ENCODE results near the gene NOTCH1. TPM values are rescaled to one million over a fixed set of nuclear protein-coding genes. Genes with fewer than 3 reads are reported as not detected.

Gene NOTCH1
- total and polyA plus RNA-seq, 2 of the 13 experiments (the other 11 are each of a cell fraction or from before 2014, with no cell fraction given) = 0.09 to 0.35 TPM

- TF ChIP-seq, protein P1, sequence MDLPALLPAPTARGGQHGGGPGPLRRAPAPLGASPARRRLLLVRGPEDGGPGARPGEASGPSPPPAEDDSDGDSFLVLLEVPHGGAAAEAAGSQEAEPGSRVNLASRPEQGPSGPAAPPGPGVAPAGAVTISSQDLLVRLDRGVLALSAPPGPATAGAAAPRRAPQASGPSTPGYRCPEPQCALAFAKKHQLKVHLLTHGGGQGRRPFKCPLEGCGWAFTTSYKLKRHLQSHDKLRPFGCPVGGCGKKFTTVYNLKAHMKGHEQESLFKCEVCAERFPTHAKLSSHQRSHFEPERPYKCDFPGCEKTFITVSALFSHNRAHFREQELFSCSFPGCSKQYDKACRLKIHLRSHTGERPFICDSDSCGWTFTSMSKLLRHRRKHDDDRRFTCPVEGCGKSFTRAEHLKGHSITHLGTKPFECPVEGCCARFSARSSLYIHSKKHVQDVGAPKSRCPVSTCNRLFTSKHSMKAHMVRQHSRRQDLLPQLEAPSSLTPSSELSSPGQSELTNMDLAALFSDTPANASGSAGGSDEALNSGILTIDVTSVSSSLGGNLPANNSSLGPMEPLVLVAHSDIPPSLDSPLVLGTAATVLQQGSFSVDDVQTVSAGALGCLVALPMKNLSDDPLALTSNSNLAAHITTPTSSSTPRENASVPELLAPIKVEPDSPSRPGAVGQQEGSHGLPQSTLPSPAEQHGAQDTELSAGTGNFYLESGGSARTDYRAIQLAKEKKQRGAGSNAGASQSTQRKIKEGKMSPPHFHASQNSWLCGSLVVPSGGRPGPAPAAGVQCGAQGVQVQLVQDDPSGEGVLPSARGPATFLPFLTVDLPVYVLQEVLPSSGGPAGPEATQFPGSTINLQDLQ (CRISPR knock-in tag; IDR thresholded peaks at IDR 0.05) = no peak
- TF ChIP-seq IRF1 (CRISPR knock-in tag; IDR thresholded peaks at IDR 0.05; ENCODE audit: low read depth) (no peak), KDM5A (IDR thresholded peaks at IDR 0.05; ENCODE audit: borderline replicate concordance, low read length) (no peak), AGO1 (IDR thresholded peaks at IDR 0.05; ENCODE audit: low read depth, low read length, poor library complexity, severe bottlenecking) (no peak), ZNF772 (CRISPR knock-in tag; IDR thresholded peaks at IDR 0.05) (no peak), ZFP36L1 (CRISPR knock-in tag; IDR thresholded peaks at IDR 0.05) (no peak), CSRNP1 (CRISPR knock-in tag; IDR thresholded peaks at IDR 0.05) (0 out of 2 replicates have a peak, but pooled peaks have one; percentile 39), YY1 (IDR thresholded peaks at IDR 0.05; ENCODE audit: insufficient read depth, insufficient replicate concordance, low read depth, low read length) (peak; percentile 74), ZNF563 (CRISPR knock-in tag; IDR thresholded peaks at IDR 0.05) (no peak), SUZ12 (IDR thresholded peaks at IDR 0.05; ENCODE audit: low read depth, low read length) (no peak), MYNN (CRISPR knock-in tag; IDR thresholded peaks at IDR 0.05; ENCODE audit: low read depth) (no peak), PHF8 (CRISPR knock-in tag; IDR thresholded peaks at IDR 0.05) (peak; percentile 11), ZNF232 (CRISPR knock-in tag; IDR thresholded peaks at IDR 0.05; ENCODE audit: borderline replicate concordance) (no peak), TMF1 (CRISPR knock-in tag; IDR thresholded peaks at IDR 0.05; ENCODE audit: low read depth) (no peak; the same call in none of the 2 replicates), RARG (CRISPR knock-in tag; IDR thresholded peaks at IDR 0.05; ENCODE audit: low read depth) (no peak), XRCC5 (optimal IDR thresholded peaks at IDR 0.05; ENCODE audit: low read length) (peak; percentile 30)
- TF ChIP-seq, protein P2, sequence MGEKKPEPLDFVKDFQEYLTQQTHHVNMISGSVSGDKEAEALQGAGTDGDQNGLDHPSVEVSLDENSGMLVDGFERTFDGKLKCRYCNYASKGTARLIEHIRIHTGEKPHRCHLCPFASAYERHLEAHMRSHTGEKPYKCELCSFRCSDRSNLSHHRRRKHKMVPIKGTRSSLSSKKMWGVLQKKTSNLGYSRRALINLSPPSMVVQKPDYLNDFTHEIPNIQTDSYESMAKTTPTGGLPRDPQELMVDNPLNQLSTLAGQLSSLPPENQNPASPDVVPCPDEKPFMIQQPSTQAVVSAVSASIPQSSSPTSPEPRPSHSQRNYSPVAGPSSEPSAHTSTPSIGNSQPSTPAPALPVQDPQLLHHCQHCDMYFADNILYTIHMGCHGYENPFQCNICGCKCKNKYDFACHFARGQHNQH (CRISPR knock-in tag; IDR thresholded peaks at IDR 0.05) = peak; percentile 33; the same call in 1 of the 2 replicates
- TF ChIP-seq, protein P3, sequence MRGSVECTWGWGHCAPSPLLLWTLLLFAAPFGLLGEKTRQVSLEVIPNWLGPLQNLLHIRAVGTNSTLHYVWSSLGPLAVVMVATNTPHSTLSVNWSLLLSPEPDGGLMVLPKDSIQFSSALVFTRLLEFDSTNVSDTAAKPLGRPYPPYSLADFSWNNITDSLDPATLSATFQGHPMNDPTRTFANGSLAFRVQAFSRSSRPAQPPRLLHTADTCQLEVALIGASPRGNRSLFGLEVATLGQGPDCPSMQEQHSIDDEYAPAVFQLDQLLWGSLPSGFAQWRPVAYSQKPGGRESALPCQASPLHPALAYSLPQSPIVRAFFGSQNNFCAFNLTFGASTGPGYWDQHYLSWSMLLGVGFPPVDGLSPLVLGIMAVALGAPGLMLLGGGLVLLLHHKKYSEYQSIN (CRISPR knock-in tag; IDR thresholded peaks at IDR 0.05; ENCODE audit: borderline replicate concordance) = no peak
- TF ChIP-seq, protein P4, sequence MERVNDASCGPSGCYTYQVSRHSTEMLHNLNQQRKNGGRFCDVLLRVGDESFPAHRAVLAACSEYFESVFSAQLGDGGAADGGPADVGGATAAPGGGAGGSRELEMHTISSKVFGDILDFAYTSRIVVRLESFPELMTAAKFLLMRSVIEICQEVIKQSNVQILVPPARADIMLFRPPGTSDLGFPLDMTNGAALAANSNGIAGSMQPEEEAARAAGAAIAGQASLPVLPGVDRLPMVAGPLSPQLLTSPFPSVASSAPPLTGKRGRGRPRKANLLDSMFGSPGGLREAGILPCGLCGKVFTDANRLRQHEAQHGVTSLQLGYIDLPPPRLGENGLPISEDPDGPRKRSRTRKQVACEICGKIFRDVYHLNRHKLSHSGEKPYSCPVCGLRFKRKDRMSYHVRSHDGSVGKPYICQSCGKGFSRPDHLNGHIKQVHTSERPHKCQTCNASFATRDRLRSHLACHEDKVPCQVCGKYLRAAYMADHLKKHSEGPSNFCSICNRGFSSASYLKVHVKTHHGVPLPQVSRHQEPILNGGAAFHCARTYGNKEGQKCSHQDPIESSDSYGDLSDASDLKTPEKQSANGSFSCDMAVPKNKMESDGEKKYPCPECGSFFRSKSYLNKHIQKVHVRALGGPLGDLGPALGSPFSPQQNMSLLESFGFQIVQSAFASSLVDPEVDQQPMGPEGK (CRISPR knock-in tag; IDR thresholded peaks at IDR 0.05) = no peak
These were observed 62.2 kb downstream of the NOTCH1 start (continued) for GRCh38 chr9:136483589-136484152.
